Head of caudate nucleus (tissue), 42 donors: ENCODE data around the gene ZFAND4.
"Not testable (repeated sequence)": the region's sequence is repeated elsewhere in the genome, so short reads cannot be mapped to it uniquely, and the experiment has no call there.

Source experiments
- DNase-seq, 42 donors: peaks; one replicate each; pipeline versions ENCODE4 v3.0.0 to v3.0.0-alpha.2; 2020 to 2021; ENCODE audit warnings: mixed read lengths in 7 of 42
- intact Hi-C: fragments of 100-400 bp; cut with DNase I; formaldehyde crosslinking; loops from one replicate; pipeline ENCODE4 v1.15.0; 2022

ZFAND4 gene

DNA sequence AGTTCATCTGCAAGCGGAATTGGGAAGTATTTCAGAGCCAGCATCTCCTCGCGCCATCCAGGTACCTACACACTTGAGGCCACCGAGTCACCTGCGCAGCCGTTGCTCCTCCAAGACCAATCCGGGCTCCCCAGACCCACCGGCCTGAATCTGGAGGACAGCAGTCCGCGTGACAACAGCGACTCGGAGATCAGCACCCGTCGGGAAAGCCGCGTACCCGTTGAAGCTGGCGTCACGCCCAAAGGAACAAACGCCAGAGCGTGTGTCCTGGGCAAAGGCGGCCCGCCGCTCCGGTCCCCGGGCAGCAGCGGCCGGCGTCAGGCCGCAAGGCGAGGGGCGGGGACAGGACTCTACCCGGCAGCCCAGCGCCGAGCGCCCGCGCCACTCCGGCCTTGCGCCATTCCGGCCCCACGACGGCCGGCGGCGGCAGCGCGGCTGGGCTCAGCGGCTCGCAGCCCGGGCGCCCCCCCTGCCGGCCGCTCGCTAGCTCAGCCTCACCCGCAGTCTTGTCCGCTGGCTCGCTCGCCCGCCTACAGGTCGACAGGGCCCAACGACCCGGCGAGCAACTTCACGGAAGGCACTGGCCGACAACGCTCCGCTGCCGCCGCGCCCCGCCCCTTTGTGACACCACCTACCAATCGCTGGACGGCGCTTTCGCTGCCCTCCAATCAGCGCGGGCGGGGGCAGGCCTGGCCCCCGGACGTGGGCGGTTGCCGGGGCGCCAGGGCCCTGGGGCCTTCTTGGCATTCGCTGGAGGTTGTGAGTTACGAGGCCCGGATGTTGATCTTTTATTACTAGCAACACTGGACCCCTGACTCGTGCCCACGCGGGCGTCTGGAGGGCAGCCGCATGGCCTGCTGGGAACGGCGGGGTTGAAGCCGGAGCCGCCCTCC lies at the start of gene ZFAND4:
ZFAND4 (minus strand) TSS at position 592 of the 893 bp plus-strand sequence. CDS start 9,047 bp downstream, outside the sequence.
- DNase-seq, result peak; percentile 87 to 97 (median 95)
- intact Hi-C loops, result loop anchor here (2.0 kb wide), 2 partner anchors 78 to 208 kb away; no protein-coding TSS in a partner anchor

DNA sequence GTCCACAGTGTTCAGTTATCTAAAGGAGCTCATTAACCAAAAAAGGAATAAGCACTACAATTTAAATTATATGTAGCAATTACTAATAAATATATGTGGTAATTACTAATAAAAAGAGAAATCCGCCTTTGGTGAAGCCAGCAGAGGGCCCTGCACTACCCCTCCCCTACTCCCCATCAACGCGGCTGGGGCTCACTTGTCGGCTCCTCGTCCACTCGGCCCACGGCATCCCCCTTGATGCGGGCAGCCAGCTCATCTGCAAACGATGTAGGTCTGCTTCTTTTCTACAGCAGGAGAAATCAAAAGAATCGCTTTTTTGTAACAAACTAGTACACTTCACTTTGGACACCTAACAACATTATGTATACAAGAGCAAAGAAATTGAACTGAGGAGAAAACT lies 48.9 kb upstream of the ZFAND4 start:
- intact Hi-C loops, DNase-seq: not testable (repeated sequence)

GRCh38 chr10:45717642-45718041 lies 45.1 kb upstream of the ZFAND4 start:
- intact Hi-C loops, result not testable (repeated sequence)

DNA sequence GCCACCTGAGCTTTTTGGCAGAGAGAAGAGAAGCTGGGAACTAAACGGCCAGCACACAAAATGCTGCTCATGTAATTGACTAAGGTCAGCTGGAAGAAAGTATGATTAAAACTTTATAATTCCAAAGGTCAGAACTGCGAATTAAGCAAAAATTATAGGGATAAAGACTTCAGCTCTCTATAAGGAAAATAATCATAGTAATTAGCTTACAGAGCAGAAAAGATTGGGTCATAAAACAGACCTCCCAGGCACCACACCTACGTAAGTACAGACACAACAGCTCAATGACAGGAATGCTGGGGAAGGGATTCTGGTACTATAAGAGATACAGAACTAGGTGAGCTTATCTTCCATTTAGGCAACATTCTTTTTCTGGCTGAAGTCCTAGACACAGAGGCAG lies 44.5 kb upstream of the ZFAND4 start:
- intact Hi-C loops, DNase-seq: not testable (repeated sequence)

More at GRCh38 chr10:45717642-45718041, 45.1 kb upstream of the ZFAND4 start:
- not testable (repeated sequence) for DNase-seq

- intact Hi-C loops, DNase-seq: not testable (repeated sequence)
Observed at GRCh38 chr10:45711223-45711622, 38.7 kb upstream of the ZFAND4 start.

GRCh38 chr10:45710200-45710796 lies 37.7 kb upstream of the ZFAND4 start:
- DNase-seq, intact Hi-C loops: not testable (repeated sequence)

DNA sequence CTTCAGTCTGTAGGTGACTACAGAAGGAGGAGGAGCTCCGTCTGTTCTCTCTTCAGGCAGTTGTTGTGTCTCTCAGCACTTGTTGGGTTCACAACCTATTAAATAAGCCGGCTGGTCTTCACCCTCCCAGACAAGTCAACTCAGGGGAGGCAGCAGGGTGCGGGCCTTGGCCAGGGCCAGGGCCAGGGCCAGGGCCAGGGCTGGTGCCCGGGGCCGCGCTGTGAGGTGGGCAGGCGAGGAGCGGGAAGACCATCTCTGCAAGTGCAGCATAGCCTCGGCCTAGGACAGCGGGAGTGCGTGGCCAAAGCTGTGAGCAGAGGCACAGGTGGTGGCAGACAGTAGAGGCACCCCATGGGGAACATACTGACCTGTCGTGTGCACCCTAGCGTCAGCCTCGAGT lies 5.9 kb upstream of the ZFAND4 start:
- DNase-seq, intact Hi-C loops: not testable (repeated sequence)

- intact Hi-C loops, result no loop called here
Observed at GRCh38 chr10:45675388-45675787, 2.8 kb upstream of the ZFAND4 start.

GRCh38 chr10:45673074-45673648 lies 589 bp upstream of the ZFAND4 start:
- intact Hi-C loops, result loop anchor here (2.0 kb wide), 2 partner anchors 78 to 208 kb away; no protein-coding TSS in a partner anchor
- peak in 6 of 42 donors; percentile 4 to 20 (median 11) for DNase-seq

More at GRCh38 chr10:45675388-45675787, 2.8 kb upstream of the ZFAND4 start:
- no peak for DNase-seq

DNA sequence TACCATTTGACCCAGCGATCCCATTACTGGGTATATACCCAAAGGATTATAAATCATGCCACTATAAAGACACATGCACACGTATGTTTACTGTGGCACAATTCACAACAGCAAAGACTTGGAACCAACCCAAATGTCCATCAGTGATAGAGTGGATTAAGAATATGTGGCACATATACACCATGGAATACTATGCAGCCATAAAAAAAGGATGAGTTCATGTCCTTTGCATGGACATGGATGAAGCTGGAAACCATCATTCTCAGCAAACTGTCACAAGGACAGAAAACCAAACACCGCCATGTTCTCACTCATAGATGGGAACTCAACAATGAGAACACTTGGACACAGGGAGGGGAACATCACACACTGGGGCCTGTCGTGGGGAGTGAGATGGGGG lies 1.3 kb downstream of the ZFAND4 start:
- intact Hi-C loops, DNase-seq: not testable (repeated sequence)

GRCh38 chr10:45669897-45670296 lies 2.7 kb downstream of the ZFAND4 start:
- intact Hi-C loops, DNase-seq: not testable (repeated sequence)

DNA sequence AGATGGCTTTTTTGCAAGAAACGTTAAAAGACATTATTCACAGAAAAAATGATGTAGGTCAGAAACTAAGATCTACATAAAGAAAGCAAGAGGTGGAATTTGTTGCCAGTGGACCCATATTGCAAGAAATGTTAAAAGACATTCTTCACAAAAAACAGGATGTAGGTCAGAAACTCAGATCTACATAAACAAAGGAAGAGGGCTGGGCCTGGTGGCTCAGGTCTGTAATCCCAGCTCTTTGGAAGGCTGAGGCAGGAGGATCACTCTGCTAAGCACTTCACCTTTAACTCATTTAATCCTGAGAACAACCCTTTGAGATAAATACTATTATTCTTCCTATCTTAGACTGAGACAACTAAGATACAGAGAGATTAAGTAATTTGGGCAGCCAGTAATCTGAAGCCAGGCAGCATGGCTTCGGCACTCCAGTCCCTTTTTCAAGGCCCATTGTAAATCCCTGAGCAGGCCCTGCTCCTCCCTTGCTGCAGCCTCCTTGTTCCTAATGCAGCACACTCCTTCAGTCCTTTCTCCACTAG lies 11.6 kb downstream of the ZFAND4 start:
- DNase-seq, result no peak
- intact Hi-C loops, result no loop called here

DNA sequence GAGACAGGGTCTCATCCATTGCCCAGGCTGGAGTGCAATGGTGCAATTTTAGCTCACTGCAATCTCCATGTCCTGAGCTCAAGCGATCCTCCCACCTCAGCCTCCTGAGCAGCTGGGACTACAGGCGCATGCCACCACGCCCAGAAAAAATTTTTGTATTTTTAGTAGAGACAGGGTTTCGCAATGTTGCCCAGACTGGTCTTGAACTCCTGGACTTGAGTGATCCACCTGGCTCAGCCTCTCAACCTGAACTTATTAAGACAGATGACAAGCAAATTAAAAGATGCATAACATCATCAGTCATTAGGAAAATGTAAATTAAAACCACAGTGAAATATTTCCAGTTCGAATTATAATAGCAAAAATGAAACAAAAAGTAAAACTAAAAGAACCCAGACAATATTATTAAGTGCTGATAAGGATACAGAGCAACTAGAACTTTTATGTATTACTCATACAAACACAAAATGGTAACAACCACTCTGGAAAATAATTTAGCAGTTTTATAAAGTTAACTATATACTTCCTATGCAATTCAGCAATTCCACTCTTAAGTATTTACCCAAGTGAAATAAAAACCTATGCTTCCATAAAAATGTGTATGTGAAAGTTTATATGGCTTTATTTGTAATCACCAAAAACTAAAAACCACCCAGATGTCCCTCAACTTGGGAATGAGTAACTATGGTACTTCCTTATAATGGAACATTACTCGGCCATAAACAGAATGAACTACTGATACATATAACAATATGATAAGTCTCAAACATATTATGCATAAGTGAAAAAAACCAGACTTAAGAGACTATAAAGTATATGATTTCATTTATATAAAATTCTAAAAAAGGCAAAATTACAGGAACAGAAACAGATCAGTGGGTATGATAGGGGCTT lies 15.3 kb downstream of the ZFAND4 start:
- intact Hi-C loops, result no loop called here
- DNase-seq, result no peak

DNA sequence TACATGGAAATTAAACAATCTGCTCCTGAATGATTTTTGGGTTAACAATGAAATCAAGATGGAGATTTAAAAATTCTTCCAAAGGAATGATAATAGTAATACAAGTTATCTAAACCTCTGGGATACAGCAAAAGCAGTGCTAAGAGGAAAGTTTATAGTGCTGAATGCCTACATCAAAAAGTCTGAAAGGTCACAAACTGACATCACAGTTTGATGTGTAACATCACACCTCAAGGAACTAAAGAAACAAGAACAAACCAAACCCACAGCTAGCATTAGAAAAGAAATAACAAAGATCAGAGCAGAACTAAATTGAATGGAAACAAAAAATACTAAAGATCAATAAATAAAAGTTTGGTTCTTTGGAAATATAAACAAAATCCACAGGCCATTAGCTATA lies 17.4 kb downstream of the ZFAND4 start:
- intact Hi-C loops, result no loop called here
- no peak for DNase-seq

- intact Hi-C loops, DNase-seq: not testable (repeated sequence)
Observed at GRCh38 chr10:45654753-45655141, 17.8 kb downstream of the ZFAND4 start.

- intact Hi-C loops, result no loop called here
- DNase-seq, result no peak
Observed at GRCh38 chr10:45653454-45653853, 19.1 kb downstream of the ZFAND4 start.

- intact Hi-C loops, result no loop called here
- DNase-seq, result no peak
Observed at GRCh38 chr10:45652511-45652910, 20.1 kb downstream of the ZFAND4 start.

GRCh38 chr10:45649296-45649695 lies 23.3 kb downstream of the ZFAND4 start:
- intact Hi-C loops, result no loop called here

More at GRCh38 chr10:45649296-45649695, 23.3 kb downstream of the ZFAND4 start:
- no peak for DNase-seq
